T-helper 1 cell treated with Interleukin-12 subunit alpha and Interleukin-12 subunit beta and Interleukin-4 antibody, amounts not matched to agents 30 μg/mL and 1 μg/mL, for 36 hours (primary cell): ENCODE results near the gene DHRS9.
A peak's percentile ranks its signal among the peaks of the same experiment; 100 is the strongest.

Experiments
- H3K27ac Mint-ChIP-seq: one replicate; pipeline ENCODE4 v1.8.0; 2021; ENCODE audit warnings: mild to moderate bottlenecking, mixed read lengths
- H3K27me3 Mint-ChIP-seq: one replicate; pipeline ENCODE4 v1.8.0; 2021; ENCODE audit warnings: low read depth, mixed read lengths
- H3K36me3 Mint-ChIP-seq: one replicate; pipeline ENCODE4 v1.8.0; 2021; ENCODE audit warnings: low read depth, mixed read lengths
- H3K4me1 Mint-ChIP-seq: one replicate; pipeline ENCODE4 v1.8.0; 2021; ENCODE audit warnings: low read depth, mixed read lengths
- H3K4me3 Mint-ChIP-seq: one replicate; pipeline ENCODE4 v1.8.0; 2021; ENCODE audit warnings: mild to moderate bottlenecking, moderate library complexity, mixed read lengths
- H3K9me3 Mint-ChIP-seq: one replicate; pipeline ENCODE4 v1.8.0; 2021; ENCODE audit warnings: mixed read lengths

DHRS9 gene

DNA sequence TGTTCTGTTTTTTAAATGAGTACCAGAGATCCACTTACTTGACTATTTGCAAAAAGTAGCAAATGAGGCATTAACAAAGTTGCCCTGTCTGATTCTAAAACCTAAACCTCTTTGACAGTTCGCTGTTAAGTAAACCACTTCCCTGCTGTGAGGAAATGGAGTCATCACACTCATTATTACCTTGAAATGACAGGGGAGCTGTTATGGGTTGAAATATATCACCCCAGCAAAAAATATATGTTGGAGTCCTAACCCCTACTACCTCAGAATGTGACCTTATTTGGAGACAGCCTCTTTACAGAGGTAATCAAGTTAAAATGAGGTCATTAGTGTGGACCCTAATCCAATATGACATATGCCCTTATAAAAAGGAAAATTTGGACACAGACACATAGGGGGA, 36.1 kb downstream of the DHRS9 start:
- H3K36me3 Mint-ChIP-seq: peaks cover 8% of the 10 kb centered on the region
- peaks cover 5% of the 10 kb centered on the region for H3K27me3 Mint-ChIP-seq
- peaks cover 47% of the 10 kb centered on the region for H3K4me1 Mint-ChIP-seq
- peak overlapping the region; percentile 55 for H3K4me3 Mint-ChIP-seq
- H3K9me3 Mint-ChIP-seq: no peaks in the 10 kb centered on the region
- H3K27ac Mint-ChIP-seq: peak overlapping the region; percentile 49

DNA sequence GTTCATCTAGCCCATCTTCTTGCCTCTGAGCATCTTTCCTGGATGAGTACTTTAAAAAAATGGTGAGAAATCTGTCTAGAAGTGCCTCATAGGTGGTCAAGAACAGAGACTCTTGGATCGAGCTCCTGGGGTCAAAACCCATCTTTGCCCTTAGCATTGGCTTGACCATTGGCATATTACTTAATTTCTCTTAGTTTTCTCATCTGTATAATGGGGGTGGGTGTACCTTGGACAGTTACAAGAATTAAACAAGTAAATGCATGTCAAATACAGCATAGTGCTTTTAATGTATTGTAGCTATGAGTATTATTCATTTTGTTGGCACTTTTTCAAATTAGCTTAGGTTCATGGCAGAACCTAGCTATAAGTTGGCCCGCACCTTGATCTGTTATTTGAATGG, 36.8 kb downstream of the DHRS9 start:
- Mint-ChIP-seq H3K4me3 (no peak overlapping the region), H3K36me3 (peaks cover 8% of the 10 kb centered on the region), H3K27me3 (peaks cover 5% of the 10 kb centered on the region), H3K27ac (no peak overlapping the region), H3K4me1 (peaks cover 47% of the 10 kb centered on the region), H3K9me3 (no peaks in the 10 kb centered on the region)

DNA sequence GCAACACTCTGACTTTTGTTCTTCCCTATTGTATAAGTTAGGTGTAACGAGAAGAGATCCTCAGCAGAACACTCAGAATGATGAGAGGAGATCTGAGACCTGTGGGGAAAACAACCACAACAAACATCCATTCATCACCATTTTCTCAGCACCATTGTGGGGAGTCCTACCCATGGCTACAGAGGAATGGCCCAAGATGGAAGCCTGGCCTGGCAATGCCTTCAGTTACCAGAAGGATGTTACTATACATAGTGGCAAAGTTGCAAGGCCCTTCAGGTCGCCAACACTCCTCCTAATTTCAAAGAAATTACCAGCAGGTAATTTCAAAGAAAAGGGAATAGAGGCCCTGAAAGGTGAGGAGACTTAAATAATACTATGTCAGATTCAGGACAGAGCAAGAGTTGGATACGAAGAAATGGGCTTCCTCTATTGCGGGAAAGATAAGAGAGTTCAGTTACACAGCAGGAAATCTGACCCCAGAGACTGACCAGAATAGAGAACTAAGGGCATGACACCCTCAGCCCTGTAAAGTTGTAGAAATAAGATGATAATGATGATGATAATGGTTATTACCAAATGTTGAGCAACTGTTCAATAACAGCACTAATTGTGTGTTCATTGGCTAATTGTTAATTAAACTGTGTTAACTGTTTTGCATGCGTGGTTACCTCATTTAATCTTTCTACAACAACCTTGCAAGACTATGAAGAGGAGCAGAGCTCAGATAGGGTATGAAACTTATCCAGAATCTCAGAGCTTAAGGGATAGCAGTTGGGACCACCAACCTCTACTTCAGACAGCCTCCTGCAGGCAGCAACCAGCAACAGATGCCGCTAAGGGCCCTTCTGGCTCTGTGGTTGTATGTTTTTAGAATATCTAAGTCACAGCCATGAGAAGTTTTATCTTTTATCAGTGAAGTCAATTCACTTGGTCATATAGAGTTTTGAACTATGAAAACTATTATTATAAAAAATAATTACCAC, 37.5 kb downstream of the DHRS9 start:
- no peak overlapping the region for H3K27ac Mint-ChIP-seq
- H3K4me1 Mint-ChIP-seq: peaks cover 47% of the 10 kb centered on the region

DNA sequence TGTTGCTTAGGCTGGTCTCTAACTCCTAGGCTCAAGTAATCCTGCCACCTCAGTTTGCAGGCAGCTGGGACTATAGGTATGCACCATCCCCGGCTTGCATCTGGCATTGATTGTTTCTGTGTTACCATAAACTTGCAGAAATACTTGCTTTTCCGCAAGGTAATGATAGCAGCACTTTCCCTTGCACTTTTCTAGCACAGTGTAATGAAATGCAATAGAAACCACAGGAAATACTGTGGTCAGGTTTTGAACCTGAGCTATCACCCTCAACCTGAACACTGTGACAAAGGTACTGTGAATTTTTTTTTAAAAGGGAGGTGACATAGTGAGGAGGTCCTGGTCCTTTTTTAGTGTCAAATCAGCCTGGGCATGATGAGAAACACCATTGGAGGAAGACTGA, 38.3 kb downstream of the DHRS9 start:
- H3K27ac Mint-ChIP-seq: peak overlapping the region; percentile 23
- H3K4me1 Mint-ChIP-seq: peaks cover 47% of the 10 kb centered on the region
- H3K4me3 Mint-ChIP-seq: peak overlapping the region; percentile 21
- no peaks in the 10 kb centered on the region for H3K9me3 Mint-ChIP-seq
- H3K36me3 Mint-ChIP-seq: peaks cover 8% of the 10 kb centered on the region
- peaks cover 5% of the 10 kb centered on the region for H3K27me3 Mint-ChIP-seq

More for the DNA sequence above, 37.5 kb downstream of the DHRS9 start:
- H3K4me3 Mint-ChIP-seq: no peak overlapping the region
- peaks cover 8% of the 10 kb centered on the region for H3K36me3 Mint-ChIP-seq
- H3K27me3 Mint-ChIP-seq: peaks cover 5% of the 10 kb centered on the region
- no peaks in the 10 kb centered on the region for H3K9me3 Mint-ChIP-seq

DNA sequence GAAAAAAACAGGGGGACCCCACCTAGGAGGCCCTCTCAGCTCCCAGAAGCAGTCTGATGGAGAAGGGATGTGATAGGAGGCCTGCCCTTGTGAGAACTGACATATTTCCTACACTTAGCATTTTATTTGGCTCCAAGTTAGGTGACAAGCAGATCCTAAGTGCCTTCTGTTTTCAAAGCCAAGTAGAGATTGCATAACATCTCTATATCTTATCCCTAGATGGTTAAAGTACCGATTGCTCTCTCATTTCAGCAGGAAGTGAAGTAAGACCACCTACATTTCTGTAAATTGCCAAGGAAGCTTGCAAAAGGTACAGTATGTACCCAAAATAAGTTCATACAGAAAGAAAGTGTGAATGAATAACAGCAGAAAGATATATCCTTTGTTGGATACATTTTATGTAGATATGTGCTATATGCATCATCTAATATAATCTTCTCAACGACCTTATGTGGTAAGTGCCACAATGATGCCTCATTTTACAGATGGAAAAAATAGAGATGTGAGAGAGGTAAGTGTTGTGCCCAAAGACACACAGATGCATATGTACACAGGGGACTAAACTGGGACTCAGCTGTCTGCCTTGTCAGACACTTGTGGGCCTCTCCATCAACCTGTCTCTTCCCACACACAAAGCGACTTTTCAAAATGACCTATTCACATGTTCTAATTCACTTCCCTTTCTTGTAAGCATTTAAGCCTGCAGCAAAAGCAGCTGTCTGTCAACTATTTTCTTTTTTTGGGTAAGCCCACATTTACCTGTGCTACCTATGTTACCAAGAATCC, 38.9 kb downstream of the DHRS9 start:
- Mint-ChIP-seq H3K9me3 (no peaks in the 10 kb centered on the region), H3K4me3 (peak overlapping the region; percentile 21), H3K4me1 (peaks cover 46% of the 10 kb centered on the region), H3K36me3 (peaks cover 8% of the 10 kb centered on the region), H3K27me3 (peaks cover 3% of the 10 kb centered on the region), H3K27ac (peak overlapping the region; percentile 23)

DNA sequence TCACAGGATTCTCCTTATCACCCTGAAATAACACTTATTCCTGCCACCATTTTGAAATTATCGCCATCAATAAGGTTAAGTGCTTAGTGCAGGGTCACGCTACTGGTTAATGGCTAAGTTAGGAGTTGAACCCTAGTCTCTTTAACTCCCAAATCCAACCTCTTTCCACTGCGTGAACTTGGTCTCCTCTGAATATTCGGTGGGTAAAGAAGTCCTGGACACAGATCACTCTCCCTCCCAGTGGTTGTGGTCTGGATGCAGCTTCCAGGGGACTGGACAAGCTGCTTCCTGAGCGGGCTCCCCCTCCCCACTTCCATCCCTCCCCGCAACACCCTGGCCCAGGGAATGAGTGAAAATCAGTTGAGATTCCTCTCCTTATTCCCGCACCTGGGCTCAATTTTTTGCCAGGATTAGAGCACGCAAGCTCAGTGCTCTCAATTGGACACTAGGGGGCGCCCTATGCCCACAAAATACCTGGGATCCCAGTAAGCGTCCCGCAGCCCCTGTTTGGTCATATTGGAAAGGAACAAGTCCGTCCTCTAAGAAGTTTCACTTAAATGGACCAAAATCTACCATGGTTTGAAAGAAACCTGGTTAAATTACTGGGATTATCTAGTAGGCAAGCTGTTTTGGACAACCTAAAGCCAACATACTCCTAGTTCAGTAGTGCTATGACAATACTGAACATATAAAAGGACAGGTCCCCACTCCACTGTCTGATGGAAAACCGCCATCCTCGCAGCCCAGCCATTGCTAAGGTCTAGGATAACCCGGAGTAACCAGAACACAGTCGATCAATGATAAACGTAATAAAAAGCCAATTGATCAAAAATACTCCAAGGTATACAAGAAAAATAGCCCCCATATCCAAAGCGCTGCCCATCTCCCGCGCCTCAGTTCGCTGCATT, 40.4 kb downstream of the DHRS9 start:
- Mint-ChIP-seq H3K27ac (peak overlapping the region; percentile 31), H3K4me3 (no peak overlapping the region), H3K27me3 (no peaks in the 10 kb centered on the region), H3K4me1 (peaks cover 41% of the 10 kb centered on the region), H3K9me3 (no peaks in the 10 kb centered on the region), H3K36me3 (peaks cover 5% of the 10 kb centered on the region)

DNA sequence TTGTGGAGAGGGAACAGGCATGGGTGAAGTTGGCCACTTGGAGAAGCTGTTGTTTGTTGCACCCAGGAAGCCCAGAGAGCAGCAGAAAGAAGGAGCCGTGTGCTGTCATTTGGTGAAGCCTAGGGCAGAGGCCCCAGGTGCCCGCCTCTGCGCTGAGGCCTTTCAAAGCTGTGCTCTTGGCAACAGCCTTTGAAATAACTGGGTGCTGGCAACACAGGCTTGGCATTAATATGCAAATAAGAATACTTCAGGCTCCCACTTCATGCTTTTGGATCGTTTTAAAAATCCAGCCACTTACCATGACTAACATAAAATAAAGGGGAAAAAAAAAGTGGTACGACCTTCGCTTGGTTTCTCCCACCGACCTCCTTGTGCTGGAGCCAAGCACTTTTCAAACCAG, 41.1 kb downstream of the DHRS9 start:
- Mint-ChIP-seq H3K4me3 (no peak overlapping the region), H3K36me3 (peaks cover 3% of the 10 kb centered on the region), H3K27ac (no peak overlapping the region), H3K9me3 (no peaks in the 10 kb centered on the region), H3K27me3 (no peaks in the 10 kb centered on the region), H3K4me1 (peaks cover 36% of the 10 kb centered on the region)

DNA sequence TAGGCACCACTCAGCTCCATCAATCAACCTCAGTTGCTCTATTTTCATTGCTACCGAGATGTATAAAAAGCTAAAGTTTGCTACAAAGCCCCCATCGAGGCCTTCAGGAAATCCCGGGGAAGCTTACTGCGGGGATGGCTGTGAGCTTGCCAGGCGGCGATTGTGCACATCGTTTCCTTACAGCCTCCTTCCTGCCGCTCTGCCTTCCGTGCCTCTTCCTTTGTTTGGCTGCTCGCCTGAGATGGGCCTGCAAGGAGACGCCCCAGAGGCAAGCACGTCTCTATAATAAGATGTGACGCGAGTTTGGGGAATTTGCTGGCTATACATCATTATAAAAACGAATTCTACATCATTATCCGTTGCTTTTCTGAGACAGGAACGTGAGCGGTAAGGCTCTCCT, 41.6 kb downstream of the DHRS9 start:
- Mint-ChIP-seq H3K27ac (no peak overlapping the region), H3K4me3 (no peak overlapping the region), H3K27me3 (peaks cover under 1% of the 10 kb centered on the region), H3K4me1 (peaks cover 31% of the 10 kb centered on the region), H3K36me3 (no peaks in the 10 kb centered on the region), H3K9me3 (no peaks in the 10 kb centered on the region)

DNA sequence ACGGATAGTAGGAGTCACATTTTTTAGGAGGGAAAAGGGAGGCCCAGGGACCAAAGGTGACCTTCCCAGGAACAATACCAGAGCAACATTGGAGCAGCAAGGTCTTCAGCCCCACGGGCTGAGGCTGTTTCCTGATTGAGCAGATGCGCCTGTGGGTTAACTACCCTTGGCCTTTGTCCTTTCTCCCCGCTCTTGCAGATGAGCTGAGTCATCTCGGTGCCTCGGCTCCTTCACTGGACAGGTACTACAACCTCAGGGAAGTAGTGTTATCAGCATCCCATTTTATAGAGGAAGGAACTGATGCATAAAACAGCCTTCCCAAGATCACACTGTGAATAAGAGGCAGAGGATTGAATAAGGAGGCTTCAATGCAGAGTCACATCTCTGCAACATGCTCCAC, 43.5 kb downstream of the DHRS9 start:
- Mint-ChIP-seq H3K9me3 (no peaks in the 10 kb centered on the region), H3K4me1 (peaks cover 14% of the 10 kb centered on the region), H3K4me3 (no peak overlapping the region), H3K36me3 (no peaks in the 10 kb centered on the region), H3K27me3 (peaks cover 10% of the 10 kb centered on the region), H3K27ac (no peak overlapping the region)

DNA sequence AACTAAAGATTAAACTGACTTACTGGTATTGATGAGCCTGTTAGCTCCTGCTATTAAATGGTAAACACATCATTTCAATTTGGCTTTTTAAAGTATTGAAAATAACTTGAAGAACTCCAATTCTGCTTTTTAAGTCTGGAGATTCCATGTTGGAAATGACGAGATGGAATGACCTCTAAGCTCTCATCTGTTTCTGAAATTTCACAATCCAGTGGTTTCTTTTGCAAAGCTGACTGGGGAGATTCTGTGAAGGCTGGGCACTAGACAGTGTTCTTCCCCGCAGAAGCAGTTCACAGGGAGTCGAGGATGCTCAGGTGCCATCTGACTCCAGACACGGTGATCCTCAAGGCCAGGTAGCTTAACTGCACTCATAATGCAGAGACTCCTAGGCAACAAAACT, 44.7 kb downstream of the DHRS9 start:
- H3K36me3 Mint-ChIP-seq: no peaks in the 10 kb centered on the region
- peaks cover 10% of the 10 kb centered on the region for H3K27me3 Mint-ChIP-seq
- no peak overlapping the region for H3K4me3 Mint-ChIP-seq
- H3K27ac Mint-ChIP-seq: no peak overlapping the region
- H3K4me1 Mint-ChIP-seq: peaks cover 5% of the 10 kb centered on the region
- no peaks in the 10 kb centered on the region for H3K9me3 Mint-ChIP-seq

DNA sequence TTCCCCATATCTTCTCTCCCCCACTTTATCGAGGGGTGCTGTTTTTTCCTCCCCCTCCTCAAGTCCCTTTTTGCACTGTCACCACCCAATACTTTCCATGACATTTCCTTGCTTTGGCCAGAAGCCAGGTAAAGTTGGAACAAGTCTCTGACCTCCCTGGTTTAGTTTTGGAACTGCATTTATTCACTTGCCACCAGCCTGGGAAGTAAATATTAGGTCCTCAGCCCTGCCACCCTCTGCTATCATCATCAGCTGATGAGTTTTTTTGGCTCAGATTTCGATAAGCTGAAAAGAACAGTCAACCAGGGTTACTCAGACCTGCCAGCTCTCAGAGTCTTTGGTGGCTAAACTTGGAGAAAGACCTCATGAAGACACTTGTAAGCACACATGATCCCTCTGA, 47.0 kb downstream of the DHRS9 start:
- Mint-ChIP-seq H3K36me3 (no peaks in the 10 kb centered on the region), H3K9me3 (no peaks in the 10 kb centered on the region), H3K27ac (no peak overlapping the region), H3K4me1 (no peaks in the 10 kb centered on the region), H3K4me3 (no peak overlapping the region), H3K27me3 (peaks cover 10% of the 10 kb centered on the region)

DNA sequence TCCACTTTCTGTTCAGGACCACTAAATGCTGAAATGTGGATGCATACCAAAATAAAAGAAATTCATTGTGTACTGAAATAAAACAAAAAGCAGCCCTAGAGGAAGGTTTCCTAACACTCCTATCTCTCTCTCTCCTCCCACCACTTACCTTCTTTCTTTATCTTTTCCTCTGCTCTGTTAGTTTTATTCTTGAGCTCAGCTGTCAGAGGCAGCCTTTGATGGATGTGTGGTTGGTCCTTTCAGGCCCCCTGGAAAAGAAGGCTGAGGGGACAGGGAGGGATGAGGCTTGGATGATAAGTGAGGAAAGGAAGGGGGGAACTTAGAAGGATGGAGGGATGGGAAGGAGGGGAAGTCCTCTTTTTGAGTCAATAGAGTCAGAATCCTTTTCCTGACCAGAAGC, 47.6 kb downstream of the DHRS9 start:
- no peaks in the 10 kb centered on the region for H3K36me3 Mint-ChIP-seq

DNA sequence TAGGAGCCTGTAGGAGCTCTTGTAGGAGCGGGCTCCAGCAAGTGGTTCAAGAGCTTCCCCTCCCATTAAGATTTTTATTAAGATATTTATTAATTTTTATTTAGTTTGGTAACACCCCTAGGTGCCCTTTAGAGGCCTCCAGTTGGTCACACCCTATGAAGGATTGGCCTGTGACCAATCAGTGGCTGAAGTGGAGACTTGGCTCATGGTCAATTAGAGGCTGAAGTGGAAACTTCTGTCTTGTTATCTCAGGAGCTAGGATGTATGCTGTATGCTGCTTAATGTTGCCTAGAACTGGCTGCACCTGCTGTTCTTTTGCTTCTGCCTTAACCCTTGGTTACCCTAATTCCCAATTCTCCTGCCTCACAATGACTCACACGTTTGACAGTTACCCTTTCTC, 48.7 kb downstream of the DHRS9 start:
- Mint-ChIP-seq H3K27me3 (peaks cover 20% of the 10 kb centered on the region), H3K36me3 (no peaks in the 10 kb centered on the region)

More for the DNA sequence above, 47.6 kb downstream of the DHRS9 start:
- peaks cover 15% of the 10 kb centered on the region for H3K27me3 Mint-ChIP-seq
- H3K9me3 Mint-ChIP-seq: no peaks in the 10 kb centered on the region
- no peak overlapping the region for H3K27ac Mint-ChIP-seq
- H3K4me3 Mint-ChIP-seq: no peak overlapping the region
- no peaks in the 10 kb centered on the region for H3K4me1 Mint-ChIP-seq

DNA sequence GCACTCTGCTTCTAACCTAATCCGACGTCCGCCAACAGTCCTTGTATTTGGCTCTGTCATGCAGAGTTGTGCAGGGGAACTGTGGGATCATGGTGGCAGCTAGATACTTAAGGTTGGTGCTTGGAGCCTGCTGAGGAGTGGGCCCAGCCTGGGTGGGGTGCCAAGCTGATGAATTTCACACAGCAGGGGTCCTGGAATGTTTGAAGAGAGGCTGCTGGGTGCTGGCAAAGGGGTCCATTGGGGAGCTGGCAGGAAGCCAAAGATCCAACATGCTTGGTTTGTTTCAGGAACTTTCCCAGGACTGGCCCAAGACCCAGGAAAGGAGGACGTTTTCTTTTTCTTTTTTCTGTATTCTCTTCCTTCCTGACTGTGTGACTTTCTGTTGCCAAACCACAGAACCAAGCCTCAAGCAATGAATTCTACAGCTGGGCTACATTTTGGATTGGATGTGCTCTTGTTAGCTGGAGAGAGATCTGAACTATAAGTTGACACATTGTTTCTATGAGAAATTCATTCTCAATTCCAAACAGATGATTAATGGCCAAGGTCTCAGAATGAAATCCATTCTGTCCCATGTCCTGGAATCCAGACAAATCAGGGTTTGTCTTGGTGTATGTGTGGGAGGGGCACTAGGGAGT, 49.9 kb downstream of the DHRS9 start:
- Mint-ChIP-seq H3K27ac (no peak overlapping the region), H3K36me3 (no peaks in the 10 kb centered on the region), H3K27me3 (peaks cover 29% of the 10 kb centered on the region), H3K9me3 (no peaks in the 10 kb centered on the region), H3K4me3 (no peak overlapping the region), H3K4me1 (no peaks in the 10 kb centered on the region)

More for the DNA sequence above, 48.7 kb downstream of the DHRS9 start:
- Mint-ChIP-seq H3K9me3 (no peaks in the 10 kb centered on the region), H3K4me1 (no peaks in the 10 kb centered on the region), H3K4me3 (no peak overlapping the region), H3K27ac (no peak overlapping the region)
